H1 (cell line): ENCODE results near the gene ENTPD2. TPM values are rescaled to one million over a fixed set of nuclear protein-coding genes. Genes with fewer than 3 reads are reported as not detected.

ENCODE experiments used
- CTCF ChIA-PET: fragments of 300-600 bp; sonication (Branson Sonifier 250); formaldehyde crosslinking; loops from one replicate; lab custom pipeline; 2021; ENCODE audit not compliant: partially characterized antibody; lab: Charles Lee
- POLR2A ChIA-PET: fragments of 300-600 bp; sonication (Branson Sonifier 250); formaldehyde crosslinking; loops from one replicate; lab custom pipeline; 2021; ENCODE audit warnings: inconsistent platforms; ENCODE audit not compliant: partially characterized antibody; lab: Charles Lee
- DNase-seq, 2 experiments: peaks; one replicate each; pipeline versions ENCODE4 v3.0.0 to v3.0.0-alpha.2; 2010 to 2022; ENCODE audit warnings: low spot score in 2 of 2, low read depth in 1 of 2, mixed read lengths in 1 of 2
- FAIRE-seq: peaks from 2 replicates; lab custom pipeline; 2011; peaks lifted over from hg19 to GRCh38; lab: Jason Lieb, UNC
- H2AFZ ChIP-seq: 2 replicates; pipeline ENCODE4 v1.8.1; 2012; ENCODE audit warnings: low read length, inconsistent platforms
- H2AK5ac ChIP-seq: 2 replicates; pipeline ENCODE4 v1.6.1; 2013; ENCODE audit warnings: low read depth, low read length
- H2BK120ac ChIP-seq: replicated peaks from 2 replicates; pipeline ENCODE3; 2013; ENCODE audit warnings: low read depth, low read length, inconsistent platforms
- H2BK12ac ChIP-seq: 2 replicates; pipeline ENCODE4 v1.6.1; 2013; ENCODE audit warnings: low read depth, low read length
- H2BK15ac ChIP-seq: 2 replicates; pipeline ENCODE4 v1.6.1; 2013; ENCODE audit warnings: low read length
- H2BK20ac ChIP-seq: 2 replicates; pipeline ENCODE4 v1.6.1; 2013; ENCODE audit warnings: low read length
- H2BK5ac ChIP-seq: 2 replicates; pipeline ENCODE4 v1.6.1; 2013; ENCODE audit warnings: low read depth, low read length
- H3K14ac ChIP-seq: 2 replicates; pipeline ENCODE4 v1.6.1; 2013; ENCODE audit warnings: inconsistent platforms; ENCODE audit not compliant: insufficient read length
- H3K18ac ChIP-seq: 2 replicates; pipeline ENCODE4 v1.6.1; 2013; ENCODE audit warnings: low read length; ENCODE audit errors: extremely low read depth
- H3K23ac ChIP-seq: 2 replicates; pipeline ENCODE4 v1.6.1; 2013; ENCODE audit warnings: inconsistent platforms; ENCODE audit not compliant: insufficient read length
- H3K23me2 ChIP-seq: 2 replicates; pipeline ENCODE4 v1.6.1; 2013; ENCODE audit warnings: low read depth, low read length
- H3K27ac ChIP-seq: 2 replicates; pipeline ENCODE4 v1.6.1; 2011; ENCODE audit warnings: low read depth, low read length, inconsistent platforms
- H3K27me3 ChIP-seq, 4 experiments: replicated peaks in 1 of 4; 1 replicate in 1 of 4; 2 replicates in 3 of 4; pipeline versions ENCODE4 v1.6.1 to v1.8.1; 2011 to 2013; ENCODE audit warnings: low read length in 3 of 4, mild to moderate bottlenecking in 3 of 4, inconsistent platforms in 2 of 4, mixed read lengths in 2 of 4, moderate library complexity in 1 of 4; ENCODE audit not compliant: control insufficient read depth in 3 of 4, insufficient read depth in 3 of 4; ENCODE audit errors: extremely low read depth in 1 of 4
- H3K36me3 ChIP-seq, 4 experiments: 2 replicates each; pipeline versions ENCODE4 v1.6.1 to v1.8.1; 2011 to 2013; ENCODE audit warnings: mild to moderate bottlenecking in 4 of 4, low read length in 3 of 4, moderate library complexity in 2 of 4, control low read depth in 1 of 4, inconsistent platforms in 1 of 4; ENCODE audit not compliant: insufficient read depth in 4 of 4, control insufficient read depth in 2 of 4
- H3K4ac ChIP-seq: replicated peaks from 2 replicates; pipeline ENCODE3; 2013; ENCODE audit warnings: low read length, low read depth, mixed read lengths, inconsistent platforms; ENCODE audit not compliant: insufficient read length
- H3K4me1 ChIP-seq, 4 experiments: replicated peaks in 1 of 4; 1 replicate in 1 of 4; 2 replicates in 3 of 4; pipeline versions ENCODE4 v1.6.1 to v1.8.1; 2011 to 2013; ENCODE audit warnings: low read length in 3 of 4, inconsistent platforms in 2 of 4, mixed read lengths in 1 of 4; ENCODE audit not compliant: insufficient read depth in 4 of 4, control insufficient read depth in 3 of 4
- H3K4me2 ChIP-seq, 2 experiments: 2 replicates each; pipeline versions ENCODE4 v1.6.1 to v1.8.1; 2011 to 2013; ENCODE audit warnings: low read depth in 2 of 2, low read length in 2 of 2, control low read depth in 1 of 2, inconsistent platforms in 1 of 2, mild to moderate bottlenecking in 1 of 2; ENCODE audit not compliant: insufficient read depth in 1 of 2
- H3K4me3 ChIP-seq, 4 experiments: fragments of 200-600, 300-600 bp in 1 of 4; sonication (generic), shearing (Covaris generic), sonication (Bioruptor Twin) in 1 of 4; 2 replicates each; pipeline versions ENCODE4 v1.5.1 to v1.8.1; 2011 to 2016; ENCODE audit warnings: low read length in 4 of 4, low read depth in 3 of 4, control low read depth in 2 of 4, inconsistent platforms in 2 of 4, mild to moderate bottlenecking in 2 of 4, mixed read lengths in 1 of 4, moderate library complexity in 1 of 4; ENCODE audit not compliant: insufficient read depth in 2 of 4; ENCODE audit errors: extremely low read depth in 1 of 4
- H3K56ac ChIP-seq: replicated peaks from 2 replicates; pipeline ENCODE3; 2013; ENCODE audit warnings: low read depth, mild to moderate bottlenecking, mixed read lengths, low read length, inconsistent platforms; ENCODE audit not compliant: insufficient read length
- H3K79me1 ChIP-seq: 2 replicates; pipeline ENCODE4 v1.6.1; 2013; ENCODE audit warnings: low read depth, low read length, control low read depth
- H3K79me2 ChIP-seq, 2 experiments: 2 replicates each; pipeline versions ENCODE4 v1.6.1 to v1.8.1; 2012 to 2013; ENCODE audit warnings: low read length in 2 of 2, mild to moderate bottlenecking in 2 of 2, inconsistent platforms in 1 of 2; ENCODE audit not compliant: insufficient read depth in 2 of 2, control insufficient read depth in 1 of 2
- H3K9ac ChIP-seq, 4 experiments: replicated peaks in 1 of 4; 1 replicate in 1 of 4; 2 replicates in 3 of 4; pipeline versions ENCODE4 v1.6.1 to v1.8.1; 2011 to 2013; ENCODE audit warnings: low read depth in 3 of 4, low read length in 3 of 4, control low read depth in 2 of 4, mild to moderate bottlenecking in 2 of 4, moderate library complexity in 2 of 4, inconsistent platforms in 1 of 4; ENCODE audit errors: extremely low read depth in 1 of 4
- H3K9me3 ChIP-seq, 2 experiments: 2 replicates each; pipeline versions ENCODE4 v1.6.1 to v1.8.1; 2012 to 2013; ENCODE audit warnings: mild to moderate bottlenecking in 2 of 2, moderate library complexity in 2 of 2, control low read depth in 1 of 2, inconsistent platforms in 1 of 2, low read depth in 1 of 2, low read length in 1 of 2, mixed read lengths in 1 of 2; ENCODE audit not compliant: insufficient read depth in 2 of 2
- H4K20me1 ChIP-seq, 2 experiments: replicated peaks in 1 of 2; 2 replicates each; pipeline versions ENCODE3 to v1.8.1; 2011 to 2013; ENCODE audit warnings: inconsistent platforms in 2 of 2, low read length in 2 of 2, mild to moderate bottlenecking in 1 of 2; ENCODE audit not compliant: insufficient read depth in 2 of 2, control insufficient read depth in 1 of 2
- H4K5ac ChIP-seq: 2 replicates; pipeline ENCODE4 v1.6.1; 2013; ENCODE audit warnings: low read length, low read depth, mixed read lengths, inconsistent platforms; ENCODE audit not compliant: insufficient read length
- H4K8ac ChIP-seq: 2 replicates; pipeline ENCODE4 v1.8.0; 2013; ENCODE audit warnings: mild to moderate bottlenecking, moderate library complexity, low read length, inconsistent platforms; ENCODE audit not compliant: insufficient read depth; ENCODE audit errors: extremely low read depth
- H4K91ac ChIP-seq: replicated peaks from 2 replicates; pipeline ENCODE3; 2013; ENCODE audit warnings: low read length, mixed read lengths, inconsistent platforms; ENCODE audit not compliant: insufficient read length
- EZH2 ChIP-seq: fragments of 200-600 bp; sonication (generic); IDR thresholded peaks from 2 replicates; pipeline ENCODE4 v1.7.1; 2012; ENCODE audit warnings: low read depth, mild to moderate bottlenecking, moderate library complexity, low read length, inconsistent platforms; ENCODE audit not compliant: severe bottlenecking
- JUND ChIP-seq: IDR thresholded peaks from 2 replicates; pipeline ENCODE4 v1.6.1; 2011; ENCODE audit warnings: mild to moderate bottlenecking, improper control_type of control experiment, low read length
- KDM4A ChIP-seq: IDR thresholded peaks from one replicate; pipeline ENCODE4 v1.7.1; 2012; ENCODE audit warnings: low read depth, mild to moderate bottlenecking, moderate library complexity, low read length, inconsistent platforms; ENCODE audit not compliant: severe bottlenecking
- MAX ChIP-seq: IDR thresholded peaks from 2 replicates; pipeline ENCODE4 v1.6.1; 2012; ENCODE audit warnings: inconsistent platforms
- POLR2A ChIP-seq, 2 experiments: IDR thresholded peaks; 1 replicate in 1 of 2; 2 replicates in 1 of 2; pipeline ENCODE4 v1.6.1; 2011; ENCODE audit warnings: low read depth in 2 of 2, low read length in 2 of 2, mild to moderate bottlenecking in 2 of 2; ENCODE audit errors: control extremely low read depth in 1 of 2
- USF2 ChIP-seq: IDR thresholded peaks from 2 replicates; pipeline ENCODE4 v1.6.1; 2011; ENCODE audit warnings: low read length, improper control_type of control experiment
- WGBS, 2 experiments: shearing (Covaris generic) in 1 of 2; methylation state at CpG; one replicate each; pipeline versions ENCODE4 v1.1.6 to v1.1.7; 2013 to 2015; ENCODE audit warnings: low lambda C conversion rate in 2 of 2, mixed read lengths in 2 of 2, inconsistent platforms in 1 of 2, low coverage in 1 of 2, missing lambda C conversion rate in 1 of 2; ENCODE audit not compliant: insufficient replicate concordance in 2 of 2, insufficient coverage in 1 of 2, insufficient read length in 1 of 2; ENCODE audit errors: extremely low coverage in 1 of 2, missing lambda C conversion rate in 1 of 2; 5-methylcytosine and 5-hydroxymethylcytosine counted together
- polyA plus RNA-seq, 7 experiments: library from polyadenylated mRNA; depleted of rRNA in 3 of 7; stranded (reverse) in 5 of 7; unstranded in 2 of 7; fragments of >200 nt in 5 of 7; fragments of 200-250 nt in 2 of 7; gene quantifications; 1 replicate in 5 of 7; 2 replicates in 1 of 7; 4 replicates in 1 of 7; pipeline versions ENCODE4 v1.2.1 to v1.2.3, GENCODE V29; 2011 to 2013; ENCODE audit warnings: missing spikeins in 2 of 7, mixed read lengths in 2 of 7
- total RNA-seq: library from RNA; stranded (reverse); fragmentation: NEBNext Ultra II Directional; extraction: Animal tissue kit (Norgen Biotek cat#: 25700); gene quantifications from 2 replicates; pipeline ENCODE4 v1.2.1, GENCODE V29; 2021

The ENTPD2 gene
- total and polyA plus RNA-seq, 2 of the 8 experiments (the other 6 are each of a cell fraction or from before 2014, with no cell fraction given): 0.65 to 3.8 TPM

- no peaks in the 10 kb centered on the region for H3K79me2 ChIP-seq
- H3K56ac ChIP-seq: no peak within 1 kb of the TSS
- peak within 1 kb of the TSS; percentile 91 for H3K4ac ChIP-seq
- H2BK5ac ChIP-seq: no peak within 1 kb of the TSS
- 6% methylated on average over 49 of the region's 87 CpGs; no CpG with 5 or more reads in 1 of the 2 experiments for WGBS, 2 experiments
- peak within 1 kb of the TSS; percentile 48 for H3K18ac ChIP-seq
- no peaks in the 10 kb centered on the region for H3K79me1 ChIP-seq
- H4K5ac ChIP-seq: no peak within 1 kb of the TSS
- peak within 1 kb of the TSS; percentile 72; the same call in 1 of the 2 replicates for H2BK15ac ChIP-seq
- peaks cover 0 to 7% of the 10 kb centered on the region in 2 experiments for H4K20me1 ChIP-seq
- ChIA-PET POLR2A (interaction anchor here (0.9 to 1.4 kb wide), 7 partner anchors 8 to 184 kb away, joined by 3 to 7 read pairs (median 4); partner anchors contain the start of genes MAN1B1 and SSNA1), CTCF (interaction anchor here (1.3 to 4.6 kb wide), 5 partner anchors 9 to 48 kb away, joined by 4 to 27 read pairs (median 19); partner anchors contain the start of genes ABCA2 and NPDC1)
- no peak within 1 kb of the TSS for H3K9ac ChIP-seq
- H3K4me2 ChIP-seq: peak within 1 kb of the TSS; percentile 97 to 99
- peaks cover 13% of the 10 kb centered on the region; the same call in 1 of the 2 replicates for H3K23me2 ChIP-seq
- H3K36me3 ChIP-seq: no peaks in the 10 kb centered on the region; a peak in 1 of 8 replicates
- FAIRE-seq (no peak), DNase-seq (peak in 1 of 2 experiments; percentile 78)
- peak within 1 kb of the TSS; percentile 11; the same call in 1 of the 2 replicates for H4K8ac ChIP-seq
- H3K23ac ChIP-seq: no peak within 1 kb of the TSS
- H3K4me3 ChIP-seq: peak within 1 kb of the TSS; percentile 33 to 57 (median 42)
- peaks cover 20 to 50% (median 34%) of the 10 kb centered on the region in 4 experiments for H3K27me3 ChIP-seq
- no peak within 1 kb of the TSS for H2BK120ac ChIP-seq
- TF ChIP-seq MAX: peak; percentile 12; the same call in 1 of the 2 replicates
- no peak for TF ChIP-seq POLR2A (IDR thresholded peaks at IDR 0.05; ENCODE audit: control extremely low read depth in 1 of 2, low read depth in 2 of 2, low read length in 2 of 2)
- no peak for TF ChIP-seq EZH2
- TF ChIP-seq USF2: no peak
- peak; percentile 38 for TF ChIP-seq KDM4A
- no peak for TF ChIP-seq JUND
- no peak within 1 kb of the TSS for H4K91ac ChIP-seq
- no peak within 1 kb of the TSS for H3K27ac ChIP-seq
- H2AK5ac ChIP-seq: no peak within 1 kb of the TSS
- peaks cover 0 to 20% (median 12%) of the 10 kb centered on the region in 4 experiments; a peak in 6 of 7 replicates for H3K4me1 ChIP-seq
- H2AFZ ChIP-seq: no peak within 1 kb of the TSS; the same call in 1 of the 2 replicates
- H3K9me3 ChIP-seq: no peaks in the 10 kb centered on the region
- no peak within 1 kb of the TSS for H3K14ac ChIP-seq
- H2BK20ac ChIP-seq: no peak within 1 kb of the TSS
- no peak within 1 kb of the TSS for H2BK12ac ChIP-seq
These were observed 23.3 kb upstream of the ENTPD2 start, which contains the start of gene UAP1L1 for GRCh38 chr9:137077010-137077747. Gene UAP1L1 (plus strand): TSS chr9:137077517. CDS start chr9:137077533, 16 bp downstream.
